A549 (cell line): ENCODE data around the gene ATM. TPM values are rescaled to one million over a fixed set of nuclear protein-coding genes. Genes with fewer than 3 reads are reported as not detected.

Experiments used
- ATAC-seq, 2 experiments: fragments of 200-7000 bp in 1 of 2; fragments of >200 bp in 1 of 2; cut with Nextera tagmentation in 1 of 2; cut with Tn5 transposase in 1 of 2; 3 replicates each; pipeline versions ENCODE4 v1.8.0 to v1.9.1; 2018 to 2020; ENCODE audit warnings: mild to moderate bottlenecking in 1 of 2, moderate library complexity in 1 of 2
- CTCF ChIA-PET: fragments of 300-600 bp; sonication (Branson Sonifier 250); formaldehyde crosslinking; extraction: SDS; loops from one replicate; lab custom pipeline; 2021; ENCODE audit warnings: antibody characterized with exemption, inconsistent platforms; lab: Yijun Ruan, JAX
- POLR2A ChIA-PET: fragments of 350-600 bp; formaldehyde crosslinking; extraction: SDS; loops from one replicate; lab custom pipeline; 2021; ENCODE audit warnings: antibody characterized with exemption, inconsistent platforms; lab: Yijun Ruan, JAX
- DNase-seq, 2 experiments: peaks; one replicate each; pipeline versions ENCODE4 v3.0.0 to v3.0.0-alpha.2; 2011 to 2016; ENCODE audit warnings: low read depth in 1 of 2, low spot score in 1 of 2
- FAIRE-seq: peaks from 2 replicates; lab custom pipeline; 2011; peaks lifted over from hg19 to GRCh38; lab: Jason Lieb, UNC
- H3K27ac ChIP-seq, 2 experiments: fragments of >200 bp; sonication (Bioruptor Twin); formaldehyde crosslinking; 3 replicates each; pipeline ENCODE4 v1.5.1; 2016 to 2017
- H3K4me1 ChIP-seq: fragments of >200 bp; sonication (Bioruptor Twin); formaldehyde crosslinking; 3 replicates; pipeline ENCODE4 v1.6.1; 2016
- H3K4me2 ChIP-seq: fragments of >200 bp; sonication (Bioruptor Twin); formaldehyde crosslinking; 3 replicates; pipeline ENCODE4 v1.6.1; 2016
- H3K4me3 ChIP-seq: fragments of >200 bp; sonication (Bioruptor Twin); formaldehyde crosslinking; 3 replicates; pipeline ENCODE4 v1.5.1; 2016
- H3K9me3 ChIP-seq: fragments of >200 bp; sonication (Bioruptor Twin); formaldehyde crosslinking; 3 replicates; pipeline ENCODE4 v1.6.1; 2016
- CHD2 ChIP-seq: fragments of 150-350 bp; IDR thresholded peaks from 2 replicates; pipeline ENCODE4 v1.6.1; 2014; ENCODE audit warnings: low read length; ENCODE audit not compliant: partially characterized antibody
- EHF ChIP-seq: fragments of 250-450 bp; sonication (Bioruptor Pico); IDR thresholded peaks from 2 replicates; pipeline ENCODE4 v1.5.0; 2020; ENCODE audit warnings: mild to moderate bottlenecking
- EP300 ChIP-seq, 2 experiments: fragments of >200 bp; sonication (Bioruptor Twin); formaldehyde crosslinking; IDR thresholded peaks; 2 replicates in 1 of 2; 3 replicates in 1 of 2; pipeline ENCODE4 v1.6.1; 2016 to 2017
- FOXS1 ChIP-seq: fragments of 250-450 bp; sonication (Bioruptor Pico); IDR thresholded peaks from 2 replicates; pipeline ENCODE4 v1.5.0; 2020; ENCODE audit warnings: mild to moderate bottlenecking, moderate library complexity
- GATA3 ChIP-seq: IDR thresholded peaks from 2 replicates; pipeline ENCODE4 v1.6.1; 2012; ENCODE audit warnings: borderline replicate concordance
- HDAC2 ChIP-seq: fragments of 200-600 bp; sonication (generic); IDR thresholded peaks from 2 replicates; pipeline ENCODE4 v1.6.1; 2016
- HEYL ChIP-seq: fragments of 250-450 bp; sonication (Bioruptor Pico); IDR thresholded peaks from 2 replicates; pipeline ENCODE4 v1.8.0; 2021; ENCODE audit warnings: mild to moderate bottlenecking, moderate library complexity
- HOXB5 ChIP-seq: fragments of 250-450 bp; sonication (Bioruptor Pico); IDR thresholded peaks from 2 replicates; pipeline ENCODE4 v1.5.0; 2020; ENCODE audit warnings: mild to moderate bottlenecking, moderate library complexity
- JUN ChIP-seq, 2 experiments: fragments of >200 bp; sonication (Bioruptor Twin); formaldehyde crosslinking; IDR thresholded peaks; 2 replicates in 1 of 2; 3 replicates in 1 of 2; pipeline ENCODE4 v1.6.1; 2016 to 2017
- JUNB ChIP-seq: fragments of >200 bp; sonication (Bioruptor Twin); formaldehyde crosslinking; IDR thresholded peaks from 2 replicates; pipeline ENCODE4 v1.6.1; 2016
- MAFK ChIP-seq: fragments of 450-650 bp; IDR thresholded peaks from 2 replicates; pipeline ENCODE4 v1.6.1; 2014; ENCODE audit not compliant: partially characterized antibody
- POLR2A ChIP-seq: IDR thresholded peaks from 2 replicates; pipeline ENCODE4 v1.6.1; 2012; ENCODE audit warnings: mild to moderate bottlenecking, low read length
- RARB ChIP-seq: fragments of 250-450 bp; sonication (Bioruptor Pico); IDR thresholded peaks from 2 replicates; pipeline ENCODE4 v1.8.0; 2021; ENCODE audit warnings: mild to moderate bottlenecking, moderate library complexity
- RCOR1 ChIP-seq: fragments of 150-350 bp; IDR thresholded peaks from 2 replicates; pipeline ENCODE4 v1.6.1; 2014; ENCODE audit warnings: antibody characterized with exemption, low read length, low read depth
- RNF2 ChIP-seq: fragments of 200-600 bp; sonication (generic); IDR thresholded peaks from 2 replicates; pipeline ENCODE4 v1.6.1; 2016; ENCODE audit warnings: low read depth, mild to moderate bottlenecking, antibody characterized with exemption, moderate library complexity, borderline replicate concordance
- SREBF2 ChIP-seq: fragments of 450-650 bp; IDR thresholded peaks from 2 replicates; pipeline ENCODE4 v1.6.1; 2014; ENCODE audit warnings: mild to moderate bottlenecking, moderate library complexity
- TP53 ChIP-seq: fragments of 250-450 bp; sonication (Bioruptor Pico); IDR thresholded peaks from 2 replicates; pipeline ENCODE4 v1.5.0; 2021; ENCODE audit warnings: mild to moderate bottlenecking, moderate library complexity
- ZSCAN20 ChIP-seq: fragments of 250-450 bp; sonication (Bioruptor Pico); IDR thresholded peaks from 2 replicates; pipeline ENCODE4 v1.8.0; 2022; ENCODE audit warnings: mild to moderate bottlenecking, moderate library complexity
- WGBS: methylation state at CpG from one replicate; pipeline ENCODE4 v1.1.6; 2017; ENCODE audit errors: missing lambda C conversion rate; 5-methylcytosine and 5-hydroxymethylcytosine counted together
- polyA plus RNA-seq, 4 experiments: library from polyadenylated mRNA; depleted of rRNA in 3 of 4; stranded (reverse); fragments of >200 nt; fragmentation: RNase III in 1 of 4; extraction: RNeasy Plus Mini Kit Qiagen cat#74134 plus additional on column Dnase treatment in 1 of 4; gene quantifications; 2 replicates in 3 of 4; 3 replicates in 1 of 4; pipeline ENCODE4 v1.2.3, GENCODE V29; 2011 to 2017
- TF ChIP-seq, protein P1 (sequence below): fragments of 250-450 bp; sonication (Bioruptor Pico); IDR thresholded peaks from 2 replicates; pipeline ENCODE4 v1.5.0; 2021; ENCODE audit warnings: mild to moderate bottlenecking, moderate library complexity, borderline replicate concordance
- TF ChIP-seq, protein P2 (sequence below): IDR thresholded peaks from 2 replicates; pipeline ENCODE4 v1.6.1; 2012
- TF ChIP-seq, protein P3 (sequence below): fragments of >200 bp; sonication (Bioruptor Twin); formaldehyde crosslinking; IDR thresholded peaks from 3 replicates; pipeline ENCODE4 v1.6.1; 2016
- TF ChIP-seq, protein P4 (sequence below): fragments of 250-450 bp; sonication (Bioruptor Pico); IDR thresholded peaks from 2 replicates; pipeline ENCODE4 v1.5.0; 2020; ENCODE audit warnings: low read depth, mild to moderate bottlenecking, moderate library complexity
- TF ChIP-seq, protein P5 (sequence below): IDR thresholded peaks from 2 replicates; pipeline ENCODE4 v1.6.1; 2012; ENCODE audit warnings: low read depth, borderline replicate concordance
- TF ChIP-seq, protein P6 (sequence below): fragments of >200 bp; sonication (Bioruptor Twin); formaldehyde crosslinking; IDR thresholded peaks from 3 replicates; pipeline ENCODE4 v1.5.1; 2016

The ATM gene
- polyA plus RNA-seq, 2 of the 4 experiments (the other 2 are of a cell fraction): 15.6 to 40.4 TPM

DNA sequence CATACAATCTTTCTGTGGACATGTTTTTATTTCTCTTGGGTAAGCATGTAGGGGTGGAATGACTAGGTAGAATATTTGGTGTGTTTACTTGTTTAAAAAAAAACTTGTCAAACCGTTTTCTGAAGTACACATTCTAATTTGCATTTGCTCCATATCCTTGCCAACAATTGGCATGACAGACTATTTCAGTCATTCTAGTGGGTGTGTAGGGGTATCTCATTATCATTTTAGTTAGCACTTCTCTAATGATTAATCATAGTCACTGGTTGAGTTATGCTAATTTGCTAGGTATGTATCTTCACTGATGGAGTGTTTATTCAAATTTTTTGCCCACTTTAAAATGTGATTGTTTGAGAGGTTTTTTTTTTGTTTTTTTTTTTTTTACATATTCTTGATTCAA lies 180.2 kb downstream of the ATM start (continued):
- TF ChIP-seq, protein P1, sequence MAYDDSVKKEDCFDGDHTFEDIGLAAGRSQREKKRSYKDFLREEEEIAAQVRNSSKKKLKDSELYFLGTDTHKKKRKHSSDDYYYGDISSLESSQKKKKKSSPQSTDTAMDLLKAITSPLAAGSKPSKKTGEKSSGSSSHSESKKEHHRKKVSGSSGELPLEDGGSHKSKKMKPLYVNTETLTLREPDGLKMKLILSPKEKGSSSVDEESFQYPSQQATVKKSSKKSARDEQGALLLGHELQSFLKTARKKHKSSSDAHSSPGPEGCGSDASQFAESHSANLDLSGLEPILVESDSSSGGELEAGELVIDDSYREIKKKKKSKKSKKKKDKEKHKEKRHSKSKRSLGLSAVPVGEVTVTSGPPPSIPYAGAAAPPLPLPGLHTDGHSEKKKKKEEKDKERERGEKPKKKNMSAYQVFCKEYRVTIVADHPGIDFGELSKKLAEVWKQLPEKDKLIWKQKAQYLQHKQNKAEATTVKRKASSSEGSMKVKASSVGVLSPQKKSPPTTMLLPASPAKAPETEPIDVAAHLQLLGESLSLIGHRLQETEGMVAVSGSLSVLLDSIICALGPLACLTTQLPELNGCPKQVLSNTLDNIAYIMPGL (CRISPR knock-in tag): no peak
- TF ChIP-seq, protein P2, sequence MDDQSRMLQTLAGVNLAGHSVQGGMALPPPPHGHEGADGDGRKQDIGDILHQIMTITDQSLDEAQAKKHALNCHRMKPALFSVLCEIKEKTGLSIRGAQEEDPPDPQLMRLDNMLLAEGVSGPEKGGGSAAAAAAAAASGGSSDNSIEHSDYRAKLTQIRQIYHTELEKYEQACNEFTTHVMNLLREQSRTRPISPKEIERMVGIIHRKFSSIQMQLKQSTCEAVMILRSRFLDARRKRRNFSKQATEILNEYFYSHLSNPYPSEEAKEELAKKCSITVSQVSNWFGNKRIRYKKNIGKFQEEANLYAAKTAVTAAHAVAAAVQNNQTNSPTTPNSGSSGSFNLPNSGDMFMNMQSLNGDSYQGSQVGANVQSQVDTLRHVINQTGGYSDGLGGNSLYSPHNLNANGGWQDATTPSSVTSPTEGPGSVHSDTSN: no peak
- TF ChIP-seq MAFK (no peak), RCOR1 (no peak), SREBF2 (no peak), TP53 (CRISPR knock-in tag) (no peak), RNF2 (no peak), HEYL (CRISPR knock-in tag) (no peak)
- TF ChIP-seq, all 56 proteins: peak for 0

DNA sequence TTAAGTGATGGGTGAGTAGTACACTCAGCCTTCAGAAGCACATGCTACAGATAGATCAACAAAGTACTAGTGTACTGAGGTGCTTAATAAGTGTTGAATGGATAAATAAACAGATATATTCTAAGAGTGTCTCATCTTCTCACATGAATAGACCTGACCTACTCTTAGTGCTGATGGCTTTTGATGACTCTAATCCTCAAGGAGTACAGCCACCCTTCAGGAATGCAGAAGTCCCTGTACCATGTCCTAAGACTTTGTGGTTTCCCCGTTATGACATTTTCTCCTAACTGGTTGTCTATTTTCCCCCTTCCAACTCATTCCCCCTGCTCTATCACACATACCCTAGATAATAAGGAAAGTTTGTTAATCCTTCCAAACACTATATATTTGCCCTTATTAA lies 182.8 kb downstream of the ATM start:
- FAIRE-seq (no peak), ATAC-seq (no peak), DNase-seq (no peak)
- Histone ChIP-seq H3K4me3 (no peak overlapping the region), H3K4me2 (no peak overlapping the region), H3K9me3 (no peaks in the 10 kb centered on the region), H3K4me1 (no peaks in the 10 kb centered on the region), H3K27ac (no peak overlapping the region)
- ChIA-PET POLR2A (no interaction called here), CTCF (no interaction called here)
- 78% methylated on average over 1 of the region's 1 CpG for WGBS
- TF ChIP-seq EHF (CRISPR knock-in tag) (no peak), RARB (no peak), JUN (IDR thresholded peaks at IDR 0.05) (no peak), HOXB5 (no peak), POLR2A (no peak), HDAC2 (no peak), FOXS1 (no peak), ZSCAN20 (CRISPR knock-in tag) (no peak), JUNB (no peak), EP300 (IDR thresholded peaks at IDR 0.05) (no peak), CHD2 (no peak), GATA3 (no peak)
- TF ChIP-seq, protein P3, sequence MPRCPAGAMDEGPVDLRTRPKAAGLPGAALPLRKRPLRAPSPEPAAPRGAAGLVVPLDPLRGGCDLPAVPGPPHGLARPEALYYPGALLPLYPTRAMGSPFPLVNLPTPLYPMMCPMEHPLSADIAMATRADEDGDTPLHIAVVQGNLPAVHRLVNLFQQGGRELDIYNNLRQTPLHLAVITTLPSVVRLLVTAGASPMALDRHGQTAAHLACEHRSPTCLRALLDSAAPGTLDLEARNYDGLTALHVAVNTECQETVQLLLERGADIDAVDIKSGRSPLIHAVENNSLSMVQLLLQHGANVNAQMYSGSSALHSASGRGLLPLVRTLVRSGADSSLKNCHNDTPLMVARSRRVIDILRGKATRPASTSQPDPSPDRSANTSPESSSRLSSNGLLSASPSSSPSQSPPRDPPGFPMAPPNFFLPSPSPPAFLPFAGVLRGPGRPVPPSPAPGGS: no peak
- TF ChIP-seq, protein P4, sequence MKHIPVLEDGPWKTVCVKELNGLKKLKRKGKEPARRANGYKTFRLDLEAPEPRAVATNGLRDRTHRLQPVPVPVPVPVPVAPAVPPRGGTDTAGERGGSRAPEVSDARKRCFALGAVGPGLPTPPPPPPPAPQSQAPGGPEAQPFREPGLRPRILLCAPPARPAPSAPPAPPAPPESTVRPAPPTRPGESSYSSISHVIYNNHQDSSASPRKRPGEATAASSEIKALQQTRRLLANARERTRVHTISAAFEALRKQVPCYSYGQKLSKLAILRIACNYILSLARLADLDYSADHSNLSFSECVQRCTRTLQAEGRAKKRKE (CRISPR knock-in tag): no peak
- TF ChIP-seq, protein P5, sequence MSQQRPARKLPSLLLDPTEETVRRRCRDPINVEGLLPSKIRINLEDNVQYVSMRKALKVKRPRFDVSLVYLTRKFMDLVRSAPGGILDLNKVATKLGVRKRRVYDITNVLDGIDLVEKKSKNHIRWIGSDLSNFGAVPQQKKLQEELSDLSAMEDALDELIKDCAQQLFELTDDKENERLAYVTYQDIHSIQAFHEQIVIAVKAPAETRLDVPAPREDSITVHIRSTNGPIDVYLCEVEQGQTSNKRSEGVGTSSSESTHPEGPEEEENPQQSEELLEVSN: no peak
- TF ChIP-seq, protein P6, sequence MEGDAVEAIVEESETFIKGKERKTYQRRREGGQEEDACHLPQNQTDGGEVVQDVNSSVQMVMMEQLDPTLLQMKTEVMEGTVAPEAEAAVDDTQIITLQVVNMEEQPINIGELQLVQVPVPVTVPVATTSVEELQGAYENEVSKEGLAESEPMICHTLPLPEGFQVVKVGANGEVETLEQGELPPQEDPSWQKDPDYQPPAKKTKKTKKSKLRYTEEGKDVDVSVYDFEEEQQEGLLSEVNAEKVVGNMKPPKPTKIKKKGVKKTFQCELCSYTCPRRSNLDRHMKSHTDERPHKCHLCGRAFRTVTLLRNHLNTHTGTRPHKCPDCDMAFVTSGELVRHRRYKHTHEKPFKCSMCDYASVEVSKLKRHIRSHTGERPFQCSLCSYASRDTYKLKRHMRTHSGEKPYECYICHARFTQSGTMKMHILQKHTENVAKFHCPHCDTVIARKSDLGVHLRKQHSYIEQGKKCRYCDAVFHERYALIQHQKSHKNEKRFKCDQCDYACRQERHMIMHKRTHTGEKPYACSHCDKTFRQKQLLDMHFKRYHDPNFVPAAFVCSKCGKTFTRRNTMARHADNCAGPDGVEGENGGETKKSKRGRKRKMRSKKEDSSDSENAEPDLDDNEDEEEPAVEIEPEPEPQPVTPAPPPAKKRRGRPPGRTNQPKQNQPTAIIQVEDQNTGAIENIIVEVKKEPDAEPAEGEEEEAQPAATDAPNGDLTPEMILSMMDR: no peak
